Stomach (tissue), 4 donors: Measurements from ENCODE around the gene PARD3.

Experiments used
- CTCF ChIP-seq, 7 experiments: fragments of 450-650 bp in 4 of 7; fragments of 200-600 bp in 3 of 7; sonication (generic) in 3 of 7; IDR thresholded peaks; one replicate each; pipeline ENCODE4 v1.5.1; 2016 to 2019; ENCODE audit warnings: antibody characterized with exemption in 7 of 7, control low read depth in 2 of 7, mild to moderate bottlenecking in 1 of 7
- POLR2A ChIP-seq, 4 donors: fragments of 450-650 bp; IDR thresholded peaks; one replicate each; pipeline ENCODE4 v1.6.1; 2016; ENCODE audit warnings: antibody characterized with exemption in 4 of 4, control low read depth in 2 of 4, mild to moderate bottlenecking in 1 of 4, moderate library complexity in 1 of 4

GRCh38 chr10:34553747-34554146, 261.3 kb downstream of the PARD3 start:
- TF ChIP-seq POLR2A (IDR thresholded peaks at IDR 0.05) = no peak
- no peak for TF ChIP-seq CTCF (IDR thresholded peaks at IDR 0.05)
